Measurements from ENCODE around the gene TAF1B. TPM values are rescaled to one million over a fixed set of nuclear protein-coding genes. Genes with fewer than 3 reads are reported as not detected.

Gene TAF1B
- total RNA-seq, 1 donor from 2014 or later, result 19.5 TPM

DNA sequence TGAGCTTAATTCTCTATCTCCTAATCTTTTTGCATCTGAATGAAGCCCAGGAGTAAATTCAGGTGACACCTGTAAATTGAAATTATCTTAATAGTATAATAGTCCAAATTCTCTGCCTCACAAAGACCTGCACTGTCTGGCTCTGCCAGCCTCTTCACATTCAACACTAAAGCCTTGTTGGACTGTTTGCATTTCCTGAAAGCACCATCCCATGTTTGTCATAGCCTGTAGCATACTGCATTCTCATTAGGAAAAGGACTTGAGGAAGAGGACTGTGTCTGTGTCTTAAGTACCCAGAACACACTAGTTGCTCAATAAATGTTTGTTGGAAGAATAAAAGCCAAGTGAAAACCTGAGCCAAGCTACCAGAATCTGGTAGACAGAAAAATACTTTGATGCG, 65.4 kb downstream of the TAF1B start:
- no peak for DNase-seq
- ATAC-seq, result no peak
- TF ChIP-seq, protein P1, sequence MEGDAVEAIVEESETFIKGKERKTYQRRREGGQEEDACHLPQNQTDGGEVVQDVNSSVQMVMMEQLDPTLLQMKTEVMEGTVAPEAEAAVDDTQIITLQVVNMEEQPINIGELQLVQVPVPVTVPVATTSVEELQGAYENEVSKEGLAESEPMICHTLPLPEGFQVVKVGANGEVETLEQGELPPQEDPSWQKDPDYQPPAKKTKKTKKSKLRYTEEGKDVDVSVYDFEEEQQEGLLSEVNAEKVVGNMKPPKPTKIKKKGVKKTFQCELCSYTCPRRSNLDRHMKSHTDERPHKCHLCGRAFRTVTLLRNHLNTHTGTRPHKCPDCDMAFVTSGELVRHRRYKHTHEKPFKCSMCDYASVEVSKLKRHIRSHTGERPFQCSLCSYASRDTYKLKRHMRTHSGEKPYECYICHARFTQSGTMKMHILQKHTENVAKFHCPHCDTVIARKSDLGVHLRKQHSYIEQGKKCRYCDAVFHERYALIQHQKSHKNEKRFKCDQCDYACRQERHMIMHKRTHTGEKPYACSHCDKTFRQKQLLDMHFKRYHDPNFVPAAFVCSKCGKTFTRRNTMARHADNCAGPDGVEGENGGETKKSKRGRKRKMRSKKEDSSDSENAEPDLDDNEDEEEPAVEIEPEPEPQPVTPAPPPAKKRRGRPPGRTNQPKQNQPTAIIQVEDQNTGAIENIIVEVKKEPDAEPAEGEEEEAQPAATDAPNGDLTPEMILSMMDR (IDR thresholded peaks at IDR 0.05), result no peak
- Histone ChIP-seq H3K9me3 (no peaks in the 10 kb centered on the region), H3K36me3 (peaks cover 22% of the 10 kb centered on the region), H3K4me1 (no peaks in the 10 kb centered on the region), H3K27ac (no peak overlapping the region), H3K4me3 (no peak overlapping the region), H3K27me3 (no peaks in the 10 kb centered on the region)
- intact Hi-C loops (cut with DNase I), result no loop called here

DNA sequence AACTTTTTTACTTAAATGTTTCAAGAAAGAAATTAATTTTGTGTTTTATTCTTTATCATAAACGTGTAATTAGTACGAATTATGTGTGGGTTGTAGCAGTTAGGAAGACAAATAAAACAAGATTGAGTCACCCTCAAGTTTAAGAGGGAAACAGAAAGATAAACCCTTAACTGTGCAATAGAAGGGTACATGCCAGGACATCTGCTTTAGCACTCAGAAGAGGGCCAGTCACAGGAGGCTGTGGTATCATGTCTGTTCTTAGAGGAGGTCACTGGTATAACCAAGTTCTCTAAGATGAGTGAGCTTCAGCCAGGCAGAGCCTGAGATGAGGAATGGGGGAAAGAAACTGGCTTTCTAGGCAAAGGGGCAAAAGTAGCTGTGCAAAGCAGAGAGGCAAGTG, 65.8 kb downstream of the TAF1B start:
- Histone ChIP-seq H3K9me3 (no peaks in the 10 kb centered on the region), H3K27ac (no peak overlapping the region), H3K4me3 (no peak overlapping the region), H3K4me1 (no peaks in the 10 kb centered on the region), H3K27me3 (no peaks in the 10 kb centered on the region), H3K36me3 (peaks cover 27% of the 10 kb centered on the region)
- intact Hi-C loops (cut with DNase I), result no loop called here
- TF ChIP-seq, protein P1 (IDR thresholded peaks at IDR 0.05), result no peak
- ATAC-seq (no peak), DNase-seq (no peak)

DNA sequence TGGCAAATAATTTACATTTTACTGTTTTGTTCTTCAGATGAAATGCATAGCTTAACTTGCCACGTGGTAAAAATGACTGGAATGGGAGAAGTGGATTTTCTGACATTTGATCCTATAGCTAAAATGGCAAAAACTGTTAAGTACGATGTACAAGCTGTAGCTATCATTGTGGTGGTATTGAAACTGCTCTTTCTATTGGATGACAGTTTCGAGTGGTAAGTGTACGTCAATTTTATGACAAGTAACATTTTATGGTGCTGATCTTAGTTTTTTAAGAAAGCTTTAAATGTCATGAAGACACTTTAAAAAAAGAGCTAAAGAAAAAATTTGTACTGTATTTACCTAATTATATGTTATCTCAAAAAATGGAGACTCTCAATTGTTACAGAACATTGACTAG, 67.4 kb downstream of the TAF1B start:
- H3K9me3 ChIP-seq, result no peaks in the 10 kb centered on the region
- DNase-seq (no peak), ATAC-seq (no peak)
- H3K36me3 ChIP-seq, result peaks cover 26% of the 10 kb centered on the region
- H3K4me1 ChIP-seq, result no peaks in the 10 kb centered on the region
- no peak overlapping the region for H3K27ac ChIP-seq
- intact Hi-C loops (cut with DNase I), result no loop called here
- no peak overlapping the region for H3K4me3 ChIP-seq
- H3K27me3 ChIP-seq, result no peaks in the 10 kb centered on the region
- TF ChIP-seq, protein P1 (IDR thresholded peaks at IDR 0.05), result no peak

DNA sequence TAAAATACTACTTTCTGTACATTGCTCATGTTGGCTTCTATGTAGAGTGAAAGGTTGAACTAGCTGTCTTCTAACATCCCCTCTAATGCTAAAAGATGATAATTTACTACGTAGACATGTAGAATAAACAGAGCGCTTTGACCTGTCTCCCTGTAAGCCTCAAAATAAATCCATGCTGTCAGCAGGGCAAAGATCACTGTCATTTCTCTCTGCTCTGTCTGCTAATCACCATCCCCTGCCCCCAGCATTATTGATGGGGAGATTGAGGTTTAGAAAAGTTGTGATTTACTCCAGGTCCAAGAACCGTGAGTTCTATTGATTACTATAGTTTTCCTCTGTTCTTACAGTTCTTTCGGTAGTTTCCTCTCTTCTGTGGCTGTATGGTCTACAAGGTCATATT, 69.2 kb downstream of the TAF1B start:
- intact Hi-C loops (cut with DNase I), result no loop called here
- H3K36me3 ChIP-seq, result peaks cover 27% of the 10 kb centered on the region
- ATAC-seq, result no peak

DNA sequence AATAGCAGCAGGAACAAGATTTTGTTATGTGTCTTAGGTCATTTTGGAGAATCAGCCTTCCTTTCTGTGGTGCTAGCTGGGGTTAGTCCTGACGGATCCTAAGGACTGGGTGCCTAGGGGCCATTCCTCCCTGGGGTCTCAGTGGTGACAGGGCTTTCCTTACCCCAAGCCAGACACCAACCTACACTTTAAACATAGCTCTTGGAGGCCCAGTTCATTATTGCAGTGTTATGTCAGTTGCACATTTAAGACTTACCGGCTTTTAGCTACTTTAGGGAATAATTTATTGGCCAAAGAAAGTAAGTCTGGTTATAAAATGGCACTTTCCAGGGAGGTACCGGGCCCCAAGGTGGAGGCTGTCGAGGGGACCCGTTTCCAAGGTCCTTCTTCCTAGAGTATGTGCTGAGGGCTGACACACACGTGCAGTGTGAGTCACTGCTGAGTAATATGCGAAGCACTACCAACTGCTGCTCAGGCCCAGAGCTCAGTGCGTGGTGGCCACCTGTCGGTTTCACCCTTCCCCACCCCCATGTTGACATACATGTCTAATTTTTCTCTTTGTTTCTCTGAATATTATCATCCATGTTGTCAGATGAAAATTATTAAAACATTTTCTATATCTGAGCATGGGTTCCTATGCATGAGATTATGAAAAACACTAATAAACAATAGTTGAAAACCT, 71.3 kb downstream of the TAF1B start:
- H3K4me1 ChIP-seq, result no peaks in the 10 kb centered on the region
- TF ChIP-seq, protein P1 (IDR thresholded peaks at IDR 0.05), result no peak
- no peak for DNase-seq
- H3K36me3 ChIP-seq, result peaks cover 29% of the 10 kb centered on the region
- intact Hi-C loops (cut with DNase I), result no loop called here
- H3K9me3 ChIP-seq, result no peaks in the 10 kb centered on the region
- no peaks in the 10 kb centered on the region for H3K27me3 ChIP-seq
- H3K27ac ChIP-seq, result no peak overlapping the region
- no peak overlapping the region for H3K4me3 ChIP-seq
- no peak for ATAC-seq

More for the DNA sequence above, 69.2 kb downstream of the TAF1B start:
- no peaks in the 10 kb centered on the region for H3K9me3 ChIP-seq
- DNase-seq, result no peak
- no peak overlapping the region for H3K4me3 ChIP-seq
- no peak overlapping the region for H3K27ac ChIP-seq
- TF ChIP-seq, protein P1 (IDR thresholded peaks at IDR 0.05), result no peak
- no peaks in the 10 kb centered on the region for H3K4me1 ChIP-seq
- no peaks in the 10 kb centered on the region for H3K27me3 ChIP-seq

DNA sequence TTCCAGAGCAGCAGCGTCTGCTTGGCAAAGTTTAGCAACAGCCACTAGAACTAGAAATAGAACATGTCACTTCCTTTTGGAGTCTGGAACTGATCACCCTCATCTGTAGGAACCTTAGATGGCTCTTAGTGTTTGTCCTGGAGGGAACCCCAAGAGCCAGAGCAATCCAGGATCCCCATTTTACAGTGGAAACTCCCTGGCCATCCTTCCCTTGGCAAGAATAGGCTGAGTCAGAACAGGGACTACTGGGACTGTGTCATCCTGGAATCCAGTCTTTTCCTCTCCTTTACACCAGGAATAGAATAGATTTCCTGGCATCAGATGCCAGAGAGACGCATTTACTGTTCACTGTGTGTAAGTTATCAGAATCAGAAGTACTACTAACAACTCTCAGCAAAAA, 75.0 kb downstream of the TAF1B start:
- H3K4me3 ChIP-seq, result no peak overlapping the region
- peaks cover 31% of the 10 kb centered on the region for H3K36me3 ChIP-seq
- H3K9me3 ChIP-seq, result no peaks in the 10 kb centered on the region
- no peak overlapping the region for H3K27ac ChIP-seq
- intact Hi-C loops (cut with DNase I), result no loop called here
- TF ChIP-seq, protein P1 (IDR thresholded peaks at IDR 0.05), result no peak
- H3K27me3 ChIP-seq, result no peaks in the 10 kb centered on the region
- DNase-seq (no peak), ATAC-seq (no peak)
- H3K4me1 ChIP-seq, result no peaks in the 10 kb centered on the region
